Neural cell (in vitro differentiated cells): ENCODE data around the gene ADGRL3. TPM values are rescaled to one million over a fixed set of nuclear protein-coding genes. Genes with fewer than 3 reads are reported as not detected.

Experiments used
- H2AFZ ChIP-seq: fragments of 200-600, 300-800 bp; sonication (generic), shearing (Covaris generic); 2 replicates; pipeline ENCODE4 v1.6.0; 2014; ENCODE audit warnings: low read depth, mild to moderate bottlenecking, antibody characterized with exemption, low read length, moderate library complexity
- H3F3A ChIP-seq: fragments of 200-600 bp; shearing (Covaris generic); 2 replicates; pipeline ENCODE4 v1.6.1; 2016; ENCODE audit warnings: mild to moderate bottlenecking, moderate library complexity, mixed read lengths, antibody characterized with exemption, low read length; ENCODE audit not compliant: insufficient read depth, poor library complexity, severe bottlenecking
- H3K27ac ChIP-seq: fragments of 200-600, 300-800 bp; sonication (generic), shearing (Covaris generic); 2 replicates; pipeline ENCODE4 v1.5.1; 2014; ENCODE audit warnings: mild to moderate bottlenecking, low read length, moderate library complexity
- H3K27me3 ChIP-seq: fragments of 300-800, 200-600 bp; sonication (generic), shearing (Covaris generic); 2 replicates; pipeline ENCODE4 v1.6.0; 2014; ENCODE audit warnings: mild to moderate bottlenecking, low read depth, low read length, moderate library complexity; ENCODE audit not compliant: insufficient read depth
- H3K36me3 ChIP-seq: fragments of 300-800, 200-600 bp; sonication (generic), shearing (Covaris generic); 2 replicates; pipeline ENCODE4 v1.5.1; 2014; ENCODE audit warnings: mild to moderate bottlenecking, antibody characterized with exemption, low read length, moderate library complexity; ENCODE audit not compliant: insufficient read depth
- H3K4me2 ChIP-seq: fragments of 300-800, 200-600 bp; sonication (generic), shearing (Covaris generic); 2 replicates; pipeline ENCODE4 v1.6.0; 2014; ENCODE audit warnings: mild to moderate bottlenecking, low read length
- H3K4me3 ChIP-seq: fragments of 300-800, 200-600 bp; sonication (generic), shearing (Covaris generic); 2 replicates; pipeline ENCODE4 v1.5.1; 2014; ENCODE audit warnings: mild to moderate bottlenecking, low read length, moderate library complexity
- H3K79me2 ChIP-seq: fragments of 200-600 bp; shearing (Covaris generic); replicated peaks from 2 replicates; pipeline ENCODE4 v1.6.0; 2014; ENCODE audit warnings: mild to moderate bottlenecking, low read length, moderate library complexity; ENCODE audit not compliant: insufficient read depth
- H3K9ac ChIP-seq: fragments of 300-800, 200-600 bp; sonication (generic), shearing (Covaris generic); 2 replicates; pipeline ENCODE4 v1.6.1; 2016; ENCODE audit warnings: mild to moderate bottlenecking, low read length, mixed read lengths
- H3K9me2 ChIP-seq: fragments of 200-600 bp; shearing (Covaris generic); 2 replicates; pipeline ENCODE4 v1.6.1; 2016; ENCODE audit warnings: mild to moderate bottlenecking, low read length, mixed read lengths; ENCODE audit not compliant: insufficient read depth
- H3K9me3 ChIP-seq: fragments of 200-600, 300-800 bp; sonication (generic), shearing (Covaris generic); 2 replicates; pipeline ENCODE4 v1.6.1; 2016; ENCODE audit warnings: mild to moderate bottlenecking, mixed run types, low read length, moderate library complexity, mixed read lengths
- H4K20me1 ChIP-seq: fragments of 200-600 bp; shearing (Covaris generic); 2 replicates; pipeline ENCODE4 v1.6.1; 2016; ENCODE audit warnings: mild to moderate bottlenecking, mixed run types; ENCODE audit not compliant: insufficient read depth
- EP300 ChIP-seq: fragments of 450-650 bp; conservative IDR thresholded peaks from 2 replicates; pipeline ENCODE4 v1.6.1; 2014; ENCODE audit warnings: antibody characterized with exemption, mild to moderate bottlenecking, moderate library complexity; ENCODE audit not compliant: poor library complexity, severe bottlenecking
- EZH2 ChIP-seq: fragments of 200-600, 300-800 bp; shearing (Covaris generic), sonication (generic); IDR thresholded peaks from 2 replicates; pipeline ENCODE4 v1.6.1; 2014; ENCODE audit warnings: antibody characterized with exemption, low read length, borderline replicate concordance, mild to moderate bottlenecking; ENCODE audit not compliant: insufficient read depth, poor library complexity, severe bottlenecking
- MXI1 ChIP-seq: fragments of 450-650 bp; conservative IDR thresholded peaks from 2 replicates; pipeline ENCODE4 v1.6.1; 2014; ENCODE audit warnings: antibody characterized with exemption, mild to moderate bottlenecking; ENCODE audit not compliant: poor library complexity, severe bottlenecking
- POLR2AphosphoS5 ChIP-seq: IDR thresholded peaks from 2 replicates; pipeline ENCODE4 v1.6.1; 2012
- RAD21 ChIP-seq: fragments of 450-650 bp; conservative IDR thresholded peaks from 2 replicates; pipeline ENCODE4 v1.6.1; 2014; ENCODE audit warnings: antibody characterized with exemption, mild to moderate bottlenecking, moderate library complexity
- SMC3 ChIP-seq: fragments of 450-650 bp; conservative IDR thresholded peaks from 2 replicates; pipeline ENCODE4 v1.6.1; 2014; ENCODE audit warnings: antibody characterized with exemption, mild to moderate bottlenecking, moderate library complexity; ENCODE audit not compliant: poor library complexity
- TAF1 ChIP-seq: IDR thresholded peaks from 2 replicates; pipeline ENCODE4 v1.6.1; 2012; ENCODE audit warnings: low read depth
- polyA plus RNA-seq: library from polyadenylated mRNA; depleted of rRNA; stranded (reverse); fragments of >200 nt; gene quantifications from 2 replicates; pipeline ENCODE4 v1.2.3, GENCODE V29; 2014
- TF ChIP-seq, protein P1 (sequence below): IDR thresholded peaks from 2 replicates; pipeline ENCODE4 v1.6.1; 2012; ENCODE audit warnings: borderline replicate concordance
- TF ChIP-seq, protein P2 (sequence below): fragments of 450-650 bp; IDR thresholded peaks from 2 replicates; pipeline ENCODE4 v1.5.1; 2014; ENCODE audit warnings: antibody characterized with exemption, mild to moderate bottlenecking, moderate library complexity; ENCODE audit not compliant: poor library complexity, severe bottlenecking

The ADGRL3 gene
- polyA plus RNA-seq, 1 donor from 2014 or later = 99.4 TPM

DNA sequence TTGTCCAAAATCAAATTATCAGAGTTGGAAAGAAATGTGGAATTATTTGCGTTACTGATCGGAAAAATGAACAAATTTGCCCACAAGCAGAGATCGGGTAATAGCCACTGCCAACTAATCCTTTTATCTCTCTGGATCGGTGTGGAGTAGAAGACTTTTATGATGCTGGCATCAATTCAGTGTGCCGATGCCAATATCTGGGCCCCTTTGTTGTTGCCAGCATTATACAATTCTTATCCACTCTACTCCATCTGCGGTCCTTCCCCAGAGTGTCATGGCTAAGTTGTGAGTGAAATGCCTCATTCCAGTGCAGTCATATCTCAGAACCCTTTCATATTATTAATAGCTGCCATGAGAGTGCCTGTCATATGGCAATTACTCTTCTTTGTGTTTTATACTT lies 660.2 kb downstream of the ADGRL3 start:
- H3K4me2 ChIP-seq = no peak overlapping the region
- H3K9me3 ChIP-seq = no peaks in the 10 kb centered on the region
- H3K36me3 ChIP-seq = no peaks in the 10 kb centered on the region
- no peaks in the 10 kb centered on the region for H3F3A ChIP-seq
- no peak for TF ChIP-seq MXI1
- TF ChIP-seq, protein P1, sequence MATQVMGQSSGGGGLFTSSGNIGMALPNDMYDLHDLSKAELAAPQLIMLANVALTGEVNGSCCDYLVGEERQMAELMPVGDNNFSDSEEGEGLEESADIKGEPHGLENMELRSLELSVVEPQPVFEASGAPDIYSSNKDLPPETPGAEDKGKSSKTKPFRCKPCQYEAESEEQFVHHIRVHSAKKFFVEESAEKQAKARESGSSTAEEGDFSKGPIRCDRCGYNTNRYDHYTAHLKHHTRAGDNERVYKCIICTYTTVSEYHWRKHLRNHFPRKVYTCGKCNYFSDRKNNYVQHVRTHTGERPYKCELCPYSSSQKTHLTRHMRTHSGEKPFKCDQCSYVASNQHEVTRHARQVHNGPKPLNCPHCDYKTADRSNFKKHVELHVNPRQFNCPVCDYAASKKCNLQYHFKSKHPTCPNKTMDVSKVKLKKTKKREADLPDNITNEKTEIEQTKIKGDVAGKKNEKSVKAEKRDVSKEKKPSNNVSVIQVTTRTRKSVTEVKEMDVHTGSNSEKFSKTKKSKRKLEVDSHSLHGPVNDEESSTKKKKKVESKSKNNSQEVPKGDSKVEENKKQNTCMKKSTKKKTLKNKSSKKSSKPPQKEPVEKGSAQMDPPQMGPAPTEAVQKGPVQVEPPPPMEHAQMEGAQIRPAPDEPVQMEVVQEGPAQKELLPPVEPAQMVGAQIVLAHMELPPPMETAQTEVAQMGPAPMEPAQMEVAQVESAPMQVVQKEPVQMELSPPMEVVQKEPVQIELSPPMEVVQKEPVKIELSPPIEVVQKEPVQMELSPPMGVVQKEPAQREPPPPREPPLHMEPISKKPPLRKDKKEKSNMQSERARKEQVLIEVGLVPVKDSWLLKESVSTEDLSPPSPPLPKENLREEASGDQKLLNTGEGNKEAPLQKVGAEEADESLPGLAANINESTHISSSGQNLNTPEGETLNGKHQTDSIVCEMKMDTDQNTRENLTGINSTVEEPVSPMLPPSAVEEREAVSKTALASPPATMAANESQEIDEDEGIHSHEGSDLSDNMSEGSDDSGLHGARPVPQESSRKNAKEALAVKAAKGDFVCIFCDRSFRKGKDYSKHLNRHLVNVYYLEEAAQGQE = no peak
- TF ChIP-seq EZH2 = no peak
- TF ChIP-seq TAF1 = no peak
- TF ChIP-seq, protein P2, sequence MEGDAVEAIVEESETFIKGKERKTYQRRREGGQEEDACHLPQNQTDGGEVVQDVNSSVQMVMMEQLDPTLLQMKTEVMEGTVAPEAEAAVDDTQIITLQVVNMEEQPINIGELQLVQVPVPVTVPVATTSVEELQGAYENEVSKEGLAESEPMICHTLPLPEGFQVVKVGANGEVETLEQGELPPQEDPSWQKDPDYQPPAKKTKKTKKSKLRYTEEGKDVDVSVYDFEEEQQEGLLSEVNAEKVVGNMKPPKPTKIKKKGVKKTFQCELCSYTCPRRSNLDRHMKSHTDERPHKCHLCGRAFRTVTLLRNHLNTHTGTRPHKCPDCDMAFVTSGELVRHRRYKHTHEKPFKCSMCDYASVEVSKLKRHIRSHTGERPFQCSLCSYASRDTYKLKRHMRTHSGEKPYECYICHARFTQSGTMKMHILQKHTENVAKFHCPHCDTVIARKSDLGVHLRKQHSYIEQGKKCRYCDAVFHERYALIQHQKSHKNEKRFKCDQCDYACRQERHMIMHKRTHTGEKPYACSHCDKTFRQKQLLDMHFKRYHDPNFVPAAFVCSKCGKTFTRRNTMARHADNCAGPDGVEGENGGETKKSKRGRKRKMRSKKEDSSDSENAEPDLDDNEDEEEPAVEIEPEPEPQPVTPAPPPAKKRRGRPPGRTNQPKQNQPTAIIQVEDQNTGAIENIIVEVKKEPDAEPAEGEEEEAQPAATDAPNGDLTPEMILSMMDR = no peak
- TF ChIP-seq POLR2AphosphoS5 = no peak
- no peaks in the 10 kb centered on the region for H4K20me1 ChIP-seq
- H3K27ac ChIP-seq = no peak overlapping the region
- H3K27me3 ChIP-seq = no peaks in the 10 kb centered on the region
- no peak overlapping the region for H2AFZ ChIP-seq
- H3K9ac ChIP-seq = no peak overlapping the region
- H3K4me3 ChIP-seq = no peak overlapping the region
- H3K9me2 ChIP-seq = no peaks in the 10 kb centered on the region
- H3K79me2 ChIP-seq = no peaks in the 10 kb centered on the region

DNA sequence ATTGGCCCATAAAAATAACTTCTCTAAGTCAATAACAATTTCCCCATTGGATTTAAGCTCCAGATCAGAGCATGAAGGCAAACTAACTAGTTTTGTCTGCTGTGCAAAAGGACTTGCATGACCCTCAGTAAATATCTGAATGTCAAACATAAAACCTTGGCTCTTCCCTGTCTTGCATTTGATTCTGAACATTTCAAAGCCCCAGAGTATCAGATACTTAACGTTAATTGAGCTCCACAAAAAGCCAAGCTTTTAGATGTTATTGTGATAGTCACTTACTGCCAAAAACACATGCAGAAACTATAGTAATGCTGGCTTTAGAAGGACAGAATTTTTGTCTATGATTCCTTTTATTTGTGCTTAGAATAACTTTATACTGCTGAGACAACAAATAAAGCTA lies 664.2 kb downstream of the ADGRL3 start:
- H3K4me2 ChIP-seq = no peak overlapping the region
- no peaks in the 10 kb centered on the region for H3K27me3 ChIP-seq
- no peaks in the 10 kb centered on the region for H3K9me3 ChIP-seq
- TF ChIP-seq, protein P2 = no peak
- TF ChIP-seq POLR2AphosphoS5 (no peak), SMC3 (no peak), TAF1 (no peak), MXI1 (no peak), EZH2 (no peak), EP300 (no peak), RAD21 (no peak)
- TF ChIP-seq, protein P1 = no peak
- H3F3A ChIP-seq = no peaks in the 10 kb centered on the region
- no peaks in the 10 kb centered on the region for H3K79me2 ChIP-seq
- H3K36me3 ChIP-seq = no peaks in the 10 kb centered on the region
- H3K27ac ChIP-seq = no peak overlapping the region
- no peaks in the 10 kb centered on the region for H4K20me1 ChIP-seq
- H2AFZ ChIP-seq = no peak overlapping the region
- no peak overlapping the region for H3K9ac ChIP-seq
- no peak overlapping the region for H3K4me3 ChIP-seq
- H3K9me2 ChIP-seq = no peaks in the 10 kb centered on the region
